GM23338 (cell line): ENCODE data around the gene EPHA6. TPM values are rescaled to one million over a fixed set of nuclear protein-coding genes. Genes with fewer than 3 reads are reported as not detected.

ENCODE experiments used
- CREB1 ChIP-seq: fragments of 250-450 bp; sonication (Bioruptor Pico); IDR thresholded peaks from 2 replicates; pipeline ENCODE4 v1.5.0; 2020; ENCODE audit warnings: low read depth, mild to moderate bottlenecking, moderate library complexity
- CTCF ChIP-seq, 2 experiments: fragments of 200-600 bp in 1 of 2; sonication (generic) in 1 of 2; conservative IDR thresholded peaks; 2 replicates each; pipeline versions ENCODE4 v1.5.1 to v1.6.1; 2016 to 2017; ENCODE audit warnings: antibody characterized with exemption in 2 of 2, low read depth in 2 of 2, mild to moderate bottlenecking in 2 of 2, moderate library complexity in 1 of 2
- ETS1 ChIP-seq: IDR thresholded peaks from 2 replicates; pipeline ENCODE4 v1.6.1; 2016; ENCODE audit warnings: antibody characterized with exemption
- EZH2 ChIP-seq: fragments of 200-600 bp; sonication (generic); IDR thresholded peaks from one replicate; pipeline ENCODE4 v1.8.0; 2017; ENCODE audit warnings: antibody characterized with exemption, mild to moderate bottlenecking, low read depth; ENCODE audit not compliant: unreplicated experiment
- EZH2phosphoT487 ChIP-seq: fragments of 200-600 bp; sonication (generic); IDR thresholded peaks from one replicate; pipeline ENCODE4 v1.8.1; 2018; ENCODE audit warnings: antibody characterized with exemption; ENCODE audit not compliant: unreplicated experiment
- JUNB ChIP-seq: IDR thresholded peaks from one replicate; pipeline ENCODE4 v1.6.1; 2016; ENCODE audit warnings: antibody characterized with exemption; ENCODE audit not compliant: unreplicated experiment
- POLR2AphosphoS5 ChIP-seq: IDR thresholded peaks from 2 replicates; pipeline ENCODE4 v1.6.1; 2016; ENCODE audit warnings: antibody characterized with exemption, low read depth
- ZNF114 ChIP-seq: fragments of 250-450 bp; sonication (Bioruptor Pico); IDR thresholded peaks from 2 replicates; pipeline ENCODE4 v1.5.0; 2020; ENCODE audit warnings: mild to moderate bottlenecking, moderate library complexity
- ZNF331 ChIP-seq: fragments of 250-450 bp; sonication (Bioruptor Pico); IDR thresholded peaks from 2 replicates; pipeline ENCODE4 v1.5.0; 2020; ENCODE audit warnings: low read depth, mild to moderate bottlenecking, moderate library complexity
- ZNF462 ChIP-seq: fragments of 250-450 bp; sonication (Bioruptor Pico); IDR thresholded peaks from 2 replicates; pipeline ENCODE4 v1.5.0; 2020; ENCODE audit warnings: mild to moderate bottlenecking, moderate library complexity
- polyA plus RNA-seq: library from polyadenylated mRNA; unstranded; fragments of >200 nt; fragmentation: Nextera tagmentation; extraction: Ambion mirVana; gene quantifications from 2 replicates; pipeline ENCODE4 v1.2.1, GENCODE V29; 2016
- total RNA-seq: library from RNA; depleted of rRNA; stranded (reverse); fragments of >200 nt; shearing (Covaris generic); gene quantifications from 2 replicates; pipeline ENCODE4 v1.2.3, GENCODE V29; 2014

The EPHA6 gene
- total and polyA plus RNA-seq, 2 experiments from 2014 or later: 0.37 to 2.6 TPM

GRCh38 chr3:97576221-97576620 lies 761.8 kb downstream of the EPHA6 start (continued):
- TF ChIP-seq ZNF462: no peak
- TF ChIP-seq ETS1: no peak
- no peak for TF ChIP-seq ZNF331 (CRISPR knock-in tag)
- no peak for TF ChIP-seq CTCF (conservative IDR thresholded peaks at IDR 0.05; ENCODE audit: low read depth in 2 of 2)
- TF ChIP-seq JUNB: no peak
- TF ChIP-seq CREB1 (CRISPR knock-in tag): no peak
- no peak for TF ChIP-seq POLR2AphosphoS5
- no peak for TF ChIP-seq ZNF114 (CRISPR knock-in tag)
- no peak for TF ChIP-seq EZH2
- TF ChIP-seq EZH2phosphoT487: no peak
